ENCODE results near the gene CTNNA1.

- no peak for TF ChIP-seq CTCF (IDR thresholded peaks at IDR 0.05 in 4 of 5, conservative IDR thresholded peaks at IDR 0.05 in 1 of 5)
- TF ChIP-seq POLR2A (IDR thresholded peaks at IDR 0.05) = no peak
Measured at GRCh38 chr5:138732933-138733332, 20.3 kb upstream of the CTNNA1 start.
